Endothelial cell of umbilical vein (primary cell): ENCODE results near the gene CTIF. TPM values are rescaled to one million over a fixed set of nuclear protein-coding genes. Genes with fewer than 3 reads are reported as not detected.

Experiments used
- BruUV-seq: library from RNA; stranded (reverse); fragments of 400-500 nt; replicated peaks from 2 replicates; lab custom pipeline; 2021; lab: Mats Ljungman, UMichigan
- CTCF ChIA-PET: fragments of 300-600, 350-600 bp; sonication (Branson Sonifier 250); formaldehyde crosslinking; loops from one replicate; lab custom pipeline; 2021; ENCODE audit warnings: antibody characterized with exemption, inconsistent platforms; lab: Charles Lee
- POLR2A ChIA-PET: fragments of 300-600, 350-600 bp; sonication (Branson Sonifier 250); formaldehyde crosslinking; loops from one replicate; lab custom pipeline; 2021; ENCODE audit warnings: antibody characterized with exemption, inconsistent platforms; lab: Charles Lee
- DNase-seq: peaks from one replicate; pipeline ENCODE4 v3.0.0-alpha.2; 2011; ENCODE audit warnings: low read depth, low spot score
- FAIRE-seq: peaks from 2 replicates; lab custom pipeline; 2011; peaks lifted over from hg19 to GRCh38; lab: Jason Lieb, UNC
- H2AFZ ChIP-seq: 2 replicates; pipeline ENCODE4 v1.6.0; 2012; ENCODE audit warnings: low read depth, low read length, control low read depth, inconsistent platforms
- H3K27ac ChIP-seq: 2 replicates; pipeline ENCODE4 v1.5.1; 2011; ENCODE audit warnings: low read depth, mild to moderate bottlenecking, control low read depth, low read length, moderate library complexity; ENCODE audit not compliant: insufficient read depth
- H3K27me3 ChIP-seq, 2 experiments: 2 replicates each; pipeline versions ENCODE4 v1.6.0 to v1.6.1; 2011; ENCODE audit warnings: low read length in 2 of 2, mixed read lengths in 1 of 2; ENCODE audit not compliant: control insufficient read depth in 2 of 2, insufficient read depth in 2 of 2
- H3K36me3 ChIP-seq, 2 experiments: 2 replicates in 1 of 2; 3 replicates in 1 of 2; pipeline ENCODE4 v1.5.1; 2011; ENCODE audit warnings: low read length in 2 of 2, mild to moderate bottlenecking in 1 of 2, moderate library complexity in 1 of 2; ENCODE audit not compliant: control insufficient read depth in 2 of 2, insufficient read depth in 2 of 2; ENCODE audit errors: extremely low read depth in 1 of 2
- H3K4me1 ChIP-seq: 3 replicates; pipeline ENCODE4 v1.5.1; 2011; ENCODE audit warnings: mild to moderate bottlenecking, low read length; ENCODE audit not compliant: control insufficient read depth, insufficient read depth; ENCODE audit errors: extremely low read depth
- H3K4me2 ChIP-seq: 2 replicates; pipeline ENCODE4 v1.6.1; 2011; ENCODE audit warnings: low read length, control low read depth, mixed read lengths; ENCODE audit not compliant: insufficient read depth
- H3K4me3 ChIP-seq, 3 experiments: fragments of 200-600 bp in 1 of 3; sonication (generic), shearing (Covaris generic) in 1 of 3; replicated peaks in 1 of 3; 2 replicates each; pipeline ENCODE4 v1.5.1; 2011 to 2016; ENCODE audit warnings: control low read depth in 3 of 3, low read length in 3 of 3, mild to moderate bottlenecking in 2 of 3, inconsistent platforms in 1 of 3, low read depth in 1 of 3, moderate library complexity in 1 of 3; ENCODE audit not compliant: insufficient read depth in 1 of 3
- H3K79me2 ChIP-seq: 2 replicates; pipeline ENCODE4 v1.6.0; 2012; ENCODE audit warnings: low read length, inconsistent platforms; ENCODE audit not compliant: control insufficient read depth, insufficient read depth
- H3K9ac ChIP-seq: replicated peaks from 2 replicates; pipeline ENCODE3; 2011; ENCODE audit warnings: low read length, control low read depth; ENCODE audit not compliant: insufficient read depth; ENCODE audit errors: extremely low read depth
- H3K9me1 ChIP-seq: replicated peaks from 3 replicates; pipeline ENCODE4 v1.6.0; 2011; ENCODE audit warnings: mild to moderate bottlenecking, low read length; ENCODE audit not compliant: control insufficient read depth, insufficient read depth; ENCODE audit errors: extremely low read depth
- H3K9me3 ChIP-seq: replicated peaks from 2 replicates; pipeline ENCODE4 v1.5.1; 2012; ENCODE audit warnings: low read length, inconsistent platforms; ENCODE audit not compliant: control insufficient read depth, insufficient read depth
- H4K20me1 ChIP-seq: replicated peaks from 2 replicates; pipeline ENCODE3; 2011; ENCODE audit warnings: mild to moderate bottlenecking, low read length; ENCODE audit not compliant: control insufficient read depth, insufficient read depth; ENCODE audit errors: extremely low read depth
- EZH2 ChIP-seq: IDR thresholded peaks from 2 replicates; pipeline ENCODE4 v1.6.1; 2012; ENCODE audit warnings: borderline replicate concordance, low read depth, mild to moderate bottlenecking, moderate library complexity, low read length, inconsistent platforms; ENCODE audit not compliant: severe bottlenecking
- FOS ChIP-seq: IDR thresholded peaks from 2 replicates; pipeline ENCODE4 v1.6.1; 2011; ENCODE audit warnings: mild to moderate bottlenecking, low read length, moderate library complexity, borderline replicate concordance; ENCODE audit not compliant: insufficient read depth
- GATA2 ChIP-seq: IDR thresholded peaks from 2 replicates; pipeline ENCODE4 v1.7.0; 2011; ENCODE audit warnings: low read depth, mild to moderate bottlenecking, moderate library complexity, mixed read lengths, low read length; ENCODE audit not compliant: insufficient read length, insufficient read depth
- JUN ChIP-seq: IDR thresholded peaks from 2 replicates; pipeline ENCODE4 v1.6.1; 2011; ENCODE audit warnings: borderline replicate concordance, low read depth; ENCODE audit not compliant: insufficient read length, insufficient read depth
- MYC ChIP-seq: IDR thresholded peaks from one replicate; pipeline ENCODE4 v1.6.1; 2011; ENCODE audit warnings: mild to moderate bottlenecking, low read depth, low read length
- POLR2A ChIP-seq: IDR thresholded peaks from 2 replicates; pipeline ENCODE4 v1.6.1; 2012; ENCODE audit warnings: low read depth, mild to moderate bottlenecking, control low read depth, low read length
- POLR2AphosphoS5 ChIP-seq: IDR thresholded peaks from 2 replicates; pipeline ENCODE4 v1.6.1; 2012; ENCODE audit warnings: low read depth, mild to moderate bottlenecking, control low read depth, low read length, moderate library complexity; ENCODE audit not compliant: insufficient read depth
- dilution Hi-C: fragments of 300-500 bp; cut with MboI; formaldehyde crosslinking; loops from one replicate; pipeline ENCODE4 v1.15.0; 2019; ENCODE audit warnings: low sequenced_read_pairs; ENCODE audit not compliant: extremely low pct_ligation_motif_present
- intact Hi-C: fragments of 100-400 bp; cut with micrococcal nuclease; formaldehyde crosslinking; loops from one replicate; pipeline ENCODE4 v1.10.0; 2022
- polyA plus RNA-seq, 4 experiments: library from polyadenylated mRNA; depleted of rRNA in 3 of 4; stranded (reverse) in 3 of 4; unstranded in 1 of 4; fragments of >200 nt; gene quantifications; 2 replicates each; pipeline versions ENCODE4 v1.2.1 to v1.2.3, GENCODE V29; 2011 to 2012; ENCODE audit warnings: missing spikeins in 1 of 4
- total RNA-seq: library from RNA; stranded (reverse); gene quantifications from 2 replicates; pipeline ENCODE4 v1.2.3, GENCODE V29; 2021
- TF ChIP-seq, protein P1 (sequence below), 2 donors: IDR thresholded peaks; 1 replicate in 1 of 2; 2 replicates in 1 of 2; pipeline ENCODE4 v1.5.1; 2011; ENCODE audit warnings: low read length in 2 of 2, mild to moderate bottlenecking in 2 of 2, moderate library complexity in 2 of 2, control low read depth in 1 of 2, inconsistent platforms in 1 of 2, low read depth in 1 of 2; ENCODE audit not compliant: insufficient read depth in 1 of 2; ENCODE audit errors: extremely low read depth in 1 of 2
- TF ChIP-seq, protein P2 (sequence below): IDR thresholded peaks from 2 replicates; pipeline ENCODE4 v1.6.1; 2011; ENCODE audit not compliant: insufficient read depth, insufficient read length

The CTIF gene
- total and polyA plus RNA-seq, 2 donors (not counting 3 experiments of a cell fraction or from before 2014, with no cell fraction given) = 20.9 to 57.7 TPM

- dilution Hi-C loops = no loop called here
- Histone ChIP-seq H2AFZ (no peak overlapping the region), H3K36me3 (peaks cover 0 to 9% of the 10 kb centered on the region in 2 experiments), H3K9me3 (no peaks in the 10 kb centered on the region), H4K20me1 (no peaks in the 10 kb centered on the region), H3K27me3 (no peaks in the 10 kb centered on the region), H3K9ac (no peak overlapping the region), H3K27ac (no peak overlapping the region), H3K4me1 (no peaks in the 10 kb centered on the region), H3K79me2 (no peaks in the 10 kb centered on the region), H3K4me2 (no peak overlapping the region), H3K9me1 (no peaks in the 10 kb centered on the region), H3K4me3 (no peak overlapping the region)
- POLR2A ChIA-PET = no interaction called here
- no peak for FAIRE-seq
- CTCF ChIA-PET = interaction anchor here (1.2 to 3.0 kb wide), 7 partner anchors 38 to 742 kb away, joined by 3 to 43 read pairs (median 12); no protein-coding TSS in a partner anchor
- TF ChIP-seq EZH2 = no peak
- TF ChIP-seq FOS = no peak
- TF ChIP-seq POLR2AphosphoS5 = no peak
- TF ChIP-seq JUN = no peak
- TF ChIP-seq MYC = no peak
- TF ChIP-seq, protein P1, sequence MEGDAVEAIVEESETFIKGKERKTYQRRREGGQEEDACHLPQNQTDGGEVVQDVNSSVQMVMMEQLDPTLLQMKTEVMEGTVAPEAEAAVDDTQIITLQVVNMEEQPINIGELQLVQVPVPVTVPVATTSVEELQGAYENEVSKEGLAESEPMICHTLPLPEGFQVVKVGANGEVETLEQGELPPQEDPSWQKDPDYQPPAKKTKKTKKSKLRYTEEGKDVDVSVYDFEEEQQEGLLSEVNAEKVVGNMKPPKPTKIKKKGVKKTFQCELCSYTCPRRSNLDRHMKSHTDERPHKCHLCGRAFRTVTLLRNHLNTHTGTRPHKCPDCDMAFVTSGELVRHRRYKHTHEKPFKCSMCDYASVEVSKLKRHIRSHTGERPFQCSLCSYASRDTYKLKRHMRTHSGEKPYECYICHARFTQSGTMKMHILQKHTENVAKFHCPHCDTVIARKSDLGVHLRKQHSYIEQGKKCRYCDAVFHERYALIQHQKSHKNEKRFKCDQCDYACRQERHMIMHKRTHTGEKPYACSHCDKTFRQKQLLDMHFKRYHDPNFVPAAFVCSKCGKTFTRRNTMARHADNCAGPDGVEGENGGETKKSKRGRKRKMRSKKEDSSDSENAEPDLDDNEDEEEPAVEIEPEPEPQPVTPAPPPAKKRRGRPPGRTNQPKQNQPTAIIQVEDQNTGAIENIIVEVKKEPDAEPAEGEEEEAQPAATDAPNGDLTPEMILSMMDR (IDR thresholded peaks at IDR 0.05; ENCODE audit: extremely low read depth in 1 of 2, insufficient read depth in 1 of 2, low read depth in 1 of 2, low read length in 2 of 2) = no peak
- TF ChIP-seq GATA2 = no peak
- TF ChIP-seq, protein P2, sequence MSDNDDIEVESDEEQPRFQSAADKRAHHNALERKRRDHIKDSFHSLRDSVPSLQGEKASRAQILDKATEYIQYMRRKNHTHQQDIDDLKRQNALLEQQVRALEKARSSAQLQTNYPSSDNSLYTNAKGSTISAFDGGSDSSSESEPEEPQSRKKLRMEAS = no peak
- no peak for TF ChIP-seq POLR2A
- intact Hi-C loops = no loop called here
- no peak for DNase-seq
- no TSS peak for BruUV-seq
These were observed 134.6 kb downstream of the CTIF start for GRCh38 chr18:48673456-48673852.
